ACHN (cell line): ENCODE measurements around the gene HOXA7.

ENCODE experiments used
- DNase-seq: peaks from one replicate; pipeline ENCODE4 v3.0.0-alpha.2; 2015
- in situ Hi-C: cut with HindIII; loops from 2 replicates; pipeline ENCODE4 v1.10.0; 2017; ENCODE audit warnings: low sequenced_read_pairs, low pct_ligation_motif_present, low pct_unique_long_range_greater_than_20kb

The HOXA7 gene

DNA sequence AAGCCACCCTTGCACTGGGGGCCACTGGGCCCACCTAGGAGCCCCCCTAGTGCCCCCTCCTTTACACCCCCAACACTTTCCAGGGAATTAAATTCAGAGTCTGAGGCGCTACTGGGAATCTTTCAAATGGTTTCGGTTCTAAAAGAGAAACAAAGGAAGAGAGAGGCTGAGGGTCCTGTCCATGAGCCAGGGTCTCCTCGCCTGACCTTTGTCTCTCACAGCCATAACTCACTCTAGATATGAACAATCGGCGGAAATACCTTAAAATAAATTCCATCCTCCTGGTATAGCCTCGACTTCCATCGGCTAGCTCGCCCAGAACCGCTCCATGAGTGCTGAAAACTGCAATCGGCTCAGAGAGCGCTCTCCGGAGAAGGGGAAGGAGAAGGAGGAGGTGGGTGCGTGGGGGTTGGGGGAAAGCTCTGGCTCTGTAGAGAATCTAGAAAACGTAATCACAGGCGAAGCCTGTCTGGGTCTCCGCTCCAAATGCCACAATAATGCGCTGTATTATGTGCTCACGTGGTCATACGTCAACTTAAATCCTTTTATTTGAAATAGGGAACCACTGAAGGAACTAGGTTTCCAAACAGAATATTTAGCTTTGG lies 38.5 kb downstream of the HOXA7 start:
- in situ Hi-C loops, result no loop called here
- DNase-seq, result peak; percentile 83

DNA sequence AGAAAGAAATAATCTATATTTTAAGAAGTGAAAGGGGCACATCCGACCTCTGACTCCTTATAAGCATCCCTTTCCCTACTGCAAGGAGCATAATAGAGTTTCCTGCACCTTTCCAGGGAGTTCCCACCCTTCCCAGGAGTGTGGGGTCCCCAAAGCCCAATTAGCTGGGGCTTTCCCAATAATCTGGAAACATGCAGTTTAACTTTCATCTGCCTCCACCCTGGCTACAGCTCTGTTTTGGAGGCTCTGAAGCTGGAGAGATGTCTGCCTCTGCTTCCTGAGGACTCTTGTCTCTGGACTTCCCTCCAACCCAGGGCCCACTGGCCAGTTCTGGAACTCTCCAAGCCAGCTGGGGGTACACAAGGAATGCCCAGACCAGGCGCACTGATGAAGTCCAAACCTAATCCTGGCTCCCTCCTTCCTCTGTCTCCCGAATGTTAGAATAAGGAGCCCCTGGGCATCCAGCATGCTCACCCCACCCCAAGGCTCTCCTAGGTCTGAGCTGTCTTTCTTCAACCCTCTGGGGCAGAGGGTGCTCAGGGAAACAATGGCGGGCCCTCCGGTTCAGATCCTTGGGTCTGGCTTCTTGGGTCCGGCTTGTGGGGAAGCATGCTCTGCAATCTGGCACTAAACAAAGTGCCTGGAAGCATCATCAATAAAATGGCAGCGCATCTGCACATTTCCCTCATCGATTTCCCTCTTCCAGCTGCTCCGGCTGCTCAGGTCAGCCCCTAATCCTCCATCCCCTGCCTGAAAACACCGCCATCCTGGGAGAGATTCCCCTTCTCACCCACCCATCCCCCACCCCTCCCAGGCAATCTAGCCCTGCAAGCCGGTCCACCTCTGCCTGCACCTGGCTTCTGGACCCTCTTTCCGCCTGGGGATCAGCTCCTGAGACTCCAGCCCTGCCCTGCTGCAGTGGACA lies 39.3 kb downstream of the HOXA7 start:
- peak; percentile 48 for DNase-seq
- in situ Hi-C loops, result no loop called here

DNA sequence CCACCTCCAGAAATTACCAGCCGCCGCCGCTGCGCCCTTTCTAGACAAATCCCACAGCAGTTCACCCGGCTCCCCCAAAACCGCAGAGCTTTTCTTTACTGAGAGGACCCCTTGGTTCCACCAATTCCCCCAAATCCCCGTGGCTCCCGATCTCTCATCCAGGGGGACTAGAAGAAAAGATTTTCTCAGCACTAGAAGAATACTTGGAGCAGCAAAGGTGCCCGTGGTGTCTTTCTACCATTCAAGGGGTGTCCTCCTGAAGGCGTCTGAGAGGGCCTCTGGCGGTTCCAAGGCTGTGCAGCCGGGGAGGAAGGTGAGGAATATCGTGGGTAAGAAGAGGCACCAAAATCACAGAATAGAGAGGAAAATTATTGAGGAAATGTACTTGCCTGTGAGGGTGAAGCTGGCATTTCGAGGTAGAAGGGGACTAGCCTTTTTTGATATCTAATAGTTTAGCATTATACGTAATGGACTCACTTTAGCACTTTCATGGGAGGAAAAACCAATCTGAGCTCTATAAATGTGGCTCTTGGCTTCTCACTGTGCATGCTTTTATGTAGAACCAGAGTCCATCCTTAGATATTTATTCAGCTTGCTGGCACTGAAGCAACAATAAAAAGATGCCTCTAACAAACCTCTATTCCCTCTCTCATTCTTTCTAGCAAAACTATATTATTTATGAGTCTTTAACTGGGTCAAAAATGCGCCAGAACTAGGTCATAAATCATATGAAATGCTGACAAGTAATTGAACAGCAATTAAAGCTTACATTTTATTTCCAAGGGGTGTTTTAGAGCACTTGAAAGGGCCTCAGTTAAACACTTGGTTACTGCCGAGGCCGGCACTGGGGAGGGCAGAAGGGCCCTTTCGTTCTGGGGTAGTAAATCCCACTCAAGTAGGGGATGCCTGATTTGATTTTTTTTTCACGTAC lies 40.2 kb downstream of the HOXA7 start:
- peak; percentile 40 for DNase-seq
- in situ Hi-C loops, result no loop called here

DNA sequence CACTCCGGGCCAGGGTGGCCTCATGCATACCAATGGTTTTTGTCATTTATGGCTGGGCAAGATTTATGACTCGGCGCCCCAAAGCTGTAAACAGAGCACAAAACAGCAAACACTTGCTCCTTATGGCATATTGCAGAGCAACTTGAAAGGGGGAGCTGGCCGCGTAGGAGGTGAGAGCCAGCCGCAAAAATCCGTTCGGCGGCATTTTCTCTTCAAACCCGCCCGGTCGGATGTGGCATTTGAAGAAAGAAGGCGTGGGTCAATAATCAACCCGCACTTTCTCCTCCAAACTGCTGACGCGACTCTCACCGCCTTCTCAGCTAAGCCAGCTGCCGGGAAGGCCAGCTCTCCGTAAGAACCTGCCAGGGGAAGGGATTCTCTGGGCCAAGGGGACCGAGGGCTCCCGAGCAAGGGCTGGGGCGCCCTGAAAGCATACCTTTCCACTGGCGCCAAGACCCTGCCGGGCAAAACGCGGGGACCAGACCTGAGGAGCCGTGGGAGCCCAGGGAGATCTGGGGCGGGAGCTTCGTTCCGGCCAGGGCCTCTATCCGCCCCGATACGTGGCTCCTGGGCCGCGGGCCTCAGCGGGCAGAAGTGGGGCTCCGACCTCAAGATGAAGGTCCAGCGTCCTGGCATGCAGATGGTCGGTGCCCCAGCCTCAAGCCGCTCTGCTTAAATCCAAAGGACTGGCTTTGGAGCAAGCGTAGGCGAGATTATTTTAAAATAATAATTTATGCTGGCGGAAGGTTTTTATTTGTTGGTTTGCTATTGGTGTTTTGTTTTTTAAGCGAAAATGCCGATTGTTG lies 41.1 kb downstream of the HOXA7 start:
- in situ Hi-C loops, result no loop called here
- peak; percentile 96 for DNase-seq

DNA sequence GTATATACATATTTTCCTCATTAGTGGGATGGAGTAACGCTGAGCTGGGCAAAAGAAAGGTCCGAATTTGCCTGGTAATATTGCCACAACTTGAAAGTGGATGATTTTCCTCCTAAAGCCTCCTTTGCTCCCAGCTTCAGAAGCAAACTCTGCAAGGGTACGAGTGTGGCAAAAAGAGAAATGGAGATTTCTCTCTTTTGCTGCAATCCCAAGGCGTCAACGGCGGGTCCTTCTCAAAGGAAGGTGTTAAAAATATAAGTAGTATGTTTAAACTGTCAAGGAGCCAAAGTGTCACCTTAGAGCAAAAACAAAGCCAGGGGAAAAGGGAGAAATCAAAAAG lies 41.6 kb downstream of the HOXA7 start:
- DNase-seq, result no peak
- in situ Hi-C loops, result no loop called here

DNA sequence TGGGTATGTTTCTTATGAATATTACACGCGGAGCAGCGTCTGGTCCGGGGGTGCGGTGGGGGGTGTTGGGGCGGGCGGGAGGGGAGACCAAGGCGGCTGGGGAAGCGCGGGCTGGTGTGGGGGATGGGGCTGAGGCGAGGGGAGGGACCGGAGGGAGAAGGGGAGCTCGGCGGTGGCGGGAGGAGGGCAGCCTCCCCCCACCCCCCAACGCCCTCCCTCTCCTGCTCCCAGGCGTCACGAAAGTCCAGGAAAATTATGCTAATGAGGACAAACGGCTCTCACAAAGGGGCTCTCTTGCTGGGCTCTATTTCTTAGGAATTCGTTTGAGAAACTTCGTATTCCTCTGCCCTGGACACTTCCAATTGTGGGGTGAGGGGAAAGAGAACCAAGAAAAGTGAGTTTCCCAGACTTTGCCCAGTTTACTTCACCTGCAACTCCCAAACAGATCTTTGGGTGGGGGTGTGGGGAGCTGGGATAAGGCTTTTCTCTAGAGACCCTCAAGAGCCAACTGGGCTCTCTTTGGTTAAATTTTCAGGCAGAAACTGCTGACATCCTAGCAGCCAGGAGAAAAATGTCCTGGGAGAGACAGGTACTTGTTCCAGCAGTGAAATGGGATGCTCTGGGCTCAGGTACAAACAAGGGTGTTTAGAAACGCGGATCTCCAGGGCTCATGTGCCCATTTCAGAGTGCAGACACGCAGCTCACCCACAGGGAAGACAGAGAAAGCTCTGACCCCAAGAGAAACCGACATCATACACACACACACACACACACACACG lies 42.3 kb downstream of the HOXA7 start:
- peak; percentile 89 for DNase-seq
- in situ Hi-C loops, result no loop called here

DNA sequence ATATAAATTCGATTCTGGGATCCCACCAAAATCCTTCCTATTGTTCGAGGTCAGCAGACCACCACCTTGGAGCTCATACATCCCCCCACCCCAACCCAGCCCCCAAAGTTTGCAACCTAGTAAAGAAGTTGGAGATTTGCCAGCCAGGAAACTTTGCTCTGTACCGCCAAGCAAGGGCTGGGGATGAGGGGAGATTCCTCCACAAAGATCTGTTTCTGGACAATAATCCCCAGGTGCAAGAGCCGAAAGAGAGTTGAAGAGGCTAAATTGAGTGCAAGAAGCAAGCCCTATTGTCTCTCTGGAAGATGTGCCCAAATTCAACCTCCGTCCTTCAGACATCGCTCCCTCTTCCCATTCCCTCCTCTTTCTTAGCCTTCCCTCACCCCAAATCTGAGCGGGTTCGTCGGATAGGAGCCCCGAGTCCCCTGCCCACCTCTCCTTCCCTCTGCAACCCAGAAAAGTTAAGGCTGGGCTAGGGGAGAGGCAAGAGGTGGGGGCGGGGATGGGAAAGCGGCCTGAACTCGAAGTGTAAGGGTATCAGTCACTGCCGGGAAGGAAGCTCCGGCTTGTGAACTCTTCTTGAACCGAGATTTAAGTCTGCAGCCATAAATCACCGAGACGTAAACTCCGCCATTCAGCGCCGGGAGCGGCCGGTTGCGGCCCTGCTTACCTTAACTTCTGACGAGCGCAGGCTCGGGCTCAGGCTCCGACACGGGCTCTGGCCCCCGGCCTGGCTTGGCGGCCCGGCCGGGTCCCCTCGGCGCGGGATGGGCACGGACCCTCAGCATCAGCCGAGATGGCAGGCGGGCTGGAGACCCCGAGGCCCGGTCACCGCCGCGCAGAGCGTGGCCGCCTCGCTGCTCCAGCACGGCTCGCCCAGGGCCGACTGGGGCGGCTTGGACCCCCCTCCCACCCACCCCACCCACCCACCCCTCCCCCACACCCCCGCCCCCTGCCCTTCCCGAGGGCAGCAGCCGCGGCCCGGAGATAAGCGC lies 43.2 kb downstream of the HOXA7 start:
- in situ Hi-C loops, result no loop called here
- DNase-seq, result peak; percentile 92

DNA sequence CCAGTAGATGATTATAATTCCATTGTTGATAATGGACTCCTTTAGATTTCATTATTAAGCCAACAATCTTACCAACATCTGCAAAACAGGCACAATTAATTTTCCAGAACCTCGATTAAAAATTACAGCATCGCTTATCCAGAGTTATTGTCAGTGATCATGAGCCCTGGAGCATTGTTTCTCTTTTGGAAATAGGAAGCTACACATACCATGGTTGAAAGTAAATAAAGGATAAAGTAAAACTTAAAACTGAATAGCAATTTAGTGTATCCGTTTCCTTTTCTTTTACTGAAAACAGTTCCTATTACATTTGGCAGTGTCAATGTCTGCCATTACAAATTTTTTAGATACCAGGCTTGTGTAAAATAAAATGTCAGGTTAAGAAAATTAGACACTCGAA lies 44.1 kb downstream of the HOXA7 start:
- in situ Hi-C loops, result no loop called here
- DNase-seq, result no peak

DNA sequence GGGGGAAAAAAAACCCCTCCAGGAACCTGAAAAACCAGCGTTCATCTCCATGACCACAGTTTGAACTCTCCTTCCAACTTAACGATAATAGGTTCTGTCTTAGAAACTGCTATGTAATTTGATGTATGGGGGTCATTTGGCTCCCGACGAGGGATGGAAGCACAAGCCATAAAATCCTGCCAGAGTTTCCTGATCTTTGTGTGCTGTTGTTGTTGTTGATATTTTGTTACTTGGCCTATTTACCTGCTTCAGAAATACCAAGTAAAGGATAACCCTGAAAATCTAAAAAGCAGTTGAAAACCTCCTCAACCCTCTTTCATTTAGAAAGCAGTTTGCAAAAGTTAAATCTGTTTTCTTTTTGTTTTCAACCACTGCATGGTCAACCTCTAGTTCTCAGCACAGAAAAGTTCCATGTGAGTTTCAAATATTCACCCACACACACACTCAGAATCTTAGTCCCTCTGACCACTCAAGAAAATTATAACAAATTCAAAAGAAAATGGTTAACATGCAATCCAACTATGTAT lies 44.7 kb downstream of the HOXA7 start:
- in situ Hi-C loops, result no loop called here
- DNase-seq, result no peak

DNA sequence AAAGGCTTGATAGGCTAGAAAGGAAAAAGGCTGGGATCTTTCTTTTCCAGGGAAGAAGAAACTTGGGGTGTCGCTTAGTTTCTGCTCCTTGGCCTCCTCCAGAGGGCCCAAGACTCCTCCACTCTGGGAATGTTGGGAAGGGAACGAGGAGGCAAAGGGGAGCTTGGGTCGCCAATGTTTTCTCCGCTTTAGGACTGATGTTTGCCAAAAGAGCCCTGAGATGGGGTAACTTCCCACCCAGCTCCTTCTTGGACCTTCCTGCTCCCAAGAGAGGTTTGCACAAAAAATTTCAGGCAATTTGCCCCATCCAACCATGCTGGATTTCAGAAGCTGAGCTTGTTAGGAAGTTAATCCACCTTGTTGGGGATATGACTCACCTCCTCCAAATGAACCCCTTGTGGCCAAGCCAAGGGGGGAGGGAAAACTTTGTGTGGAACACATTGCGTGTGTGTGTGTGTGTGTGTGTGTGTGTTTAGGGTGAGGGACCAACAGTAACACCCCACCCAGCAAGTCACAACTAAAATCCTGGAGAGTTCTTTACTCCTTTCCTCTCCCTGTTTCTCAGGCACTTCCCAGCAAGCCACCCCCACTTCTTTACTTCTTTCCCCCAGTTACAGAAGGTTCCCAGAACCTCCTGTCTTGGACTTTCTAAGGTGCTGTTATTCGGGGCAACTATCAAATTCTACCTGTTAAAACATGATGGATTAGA lies 45.3 kb downstream of the HOXA7 start:
- in situ Hi-C loops, result no loop called here
- peak; percentile 42 for DNase-seq

DNA sequence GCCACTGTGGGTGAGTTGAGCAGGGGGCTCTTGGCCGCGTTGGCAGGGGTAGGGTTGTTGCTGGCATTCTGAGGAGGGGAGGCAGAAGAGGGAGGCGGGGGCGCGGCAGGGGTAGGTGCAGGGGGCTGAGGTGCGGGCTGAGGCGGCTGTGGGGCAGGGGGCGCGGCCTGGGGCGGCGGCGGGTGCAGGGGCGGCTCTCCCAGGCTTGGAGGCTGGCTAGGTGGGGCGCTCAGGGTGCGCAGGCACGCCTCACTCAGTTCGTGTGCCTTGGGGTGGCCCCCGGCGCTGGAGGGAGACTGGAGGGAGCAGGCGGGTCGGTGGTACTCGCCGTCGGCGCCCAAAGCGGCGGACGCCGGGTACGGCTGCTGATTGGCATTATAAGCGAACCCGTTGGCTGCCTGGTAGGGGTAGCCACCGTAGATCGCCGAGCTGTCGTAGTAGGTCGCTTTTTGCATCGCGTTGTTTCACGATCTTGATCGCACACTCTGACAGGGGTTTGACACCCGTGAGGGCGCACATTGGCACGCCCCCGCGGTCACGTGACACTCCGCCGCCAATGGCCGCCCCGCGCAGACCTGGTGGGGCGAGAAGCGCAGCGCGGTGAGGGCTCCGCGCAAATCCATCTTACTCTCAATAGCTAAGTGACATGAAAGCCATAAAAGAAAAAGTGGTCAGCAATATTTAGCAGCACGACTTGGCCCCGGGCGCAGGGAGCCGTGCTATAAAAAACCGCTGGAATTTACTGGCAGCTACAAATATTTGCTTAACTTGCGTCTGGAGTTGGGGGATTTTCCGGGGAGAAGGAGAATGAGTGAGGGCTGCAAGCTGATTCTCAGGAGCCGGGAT lies 46.1 kb downstream of the HOXA7 start:
- in situ Hi-C loops, result no loop called here
- DNase-seq, result no peak

DNA sequence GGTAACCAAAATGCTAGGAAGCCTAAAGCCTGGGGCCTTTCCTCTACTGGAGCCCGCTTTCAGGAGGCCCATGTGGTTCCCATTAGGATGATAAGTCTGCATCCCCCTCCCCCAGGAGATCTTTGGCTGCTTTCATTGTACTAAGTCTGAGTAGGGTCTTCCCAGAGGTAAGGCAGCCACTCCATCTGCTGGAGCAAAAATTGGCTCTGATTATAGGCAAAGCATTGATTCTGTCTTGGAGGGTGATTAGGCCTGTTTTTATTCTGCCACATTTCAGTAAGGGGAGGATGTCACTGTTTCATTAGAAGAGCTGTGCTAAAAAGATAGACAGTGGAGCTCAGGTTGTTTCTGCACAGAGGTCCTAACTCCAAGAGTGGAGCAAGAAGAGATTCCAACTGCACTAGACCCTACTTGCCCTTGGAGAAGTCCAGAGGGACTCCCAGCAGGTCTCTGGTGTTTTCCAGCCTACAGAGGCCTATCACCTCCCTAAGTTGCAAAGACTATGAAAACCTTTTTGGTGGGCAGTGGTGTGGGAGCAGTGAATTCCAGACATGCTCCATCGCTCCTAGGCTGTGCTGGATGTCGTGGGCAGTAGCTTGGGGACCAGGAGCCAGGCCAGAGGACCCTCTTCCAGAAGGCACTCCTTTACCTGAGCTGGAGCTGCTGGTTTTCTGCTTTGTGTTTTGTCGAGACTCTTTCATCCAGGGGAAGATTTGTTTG lies 46.8 kb downstream of the HOXA7 start:
- no peak for DNase-seq
- in situ Hi-C loops, result no loop called here

DNA sequence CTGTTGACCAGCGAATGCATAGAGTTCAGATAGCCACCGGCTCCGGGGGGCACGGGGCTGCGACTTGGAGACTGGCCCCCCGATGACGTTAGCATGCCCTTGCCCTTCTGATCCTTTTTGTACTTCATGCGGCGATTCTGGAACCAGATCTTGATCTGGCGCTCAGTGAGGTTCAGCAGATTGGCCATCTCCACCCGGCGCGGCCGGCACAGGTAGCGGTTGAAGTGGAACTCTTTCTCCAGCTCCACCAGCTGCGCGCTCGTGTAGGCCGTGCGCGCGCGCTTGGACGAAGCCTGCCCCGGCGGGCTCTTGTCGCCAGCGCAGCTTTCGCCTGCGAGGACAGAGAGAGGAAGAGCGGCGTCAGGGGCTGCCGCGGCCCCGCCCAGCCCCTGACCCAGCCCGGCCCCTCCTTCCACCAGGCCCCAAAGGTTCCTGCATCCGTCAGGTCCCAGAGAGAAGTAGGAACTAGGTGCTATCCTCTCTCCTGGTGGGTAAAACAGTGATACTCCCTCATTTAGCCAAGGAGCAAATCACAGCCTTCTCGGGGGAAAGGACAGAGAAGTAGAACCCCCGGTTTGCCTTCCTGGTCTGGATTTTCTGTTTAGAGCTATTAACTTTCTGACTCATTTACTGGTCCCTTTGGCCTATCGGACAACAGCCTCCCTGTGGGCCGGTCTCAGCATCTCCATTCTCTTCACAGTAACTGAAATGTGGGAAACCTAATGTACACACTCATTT lies 47.9 kb downstream of the HOXA7 start:
- in situ Hi-C loops, result no loop called here
- DNase-seq, result no peak
